ENCODE results near the gene EGLN1. TPM values are rescaled to one million over a fixed set of nuclear protein-coding genes. Genes with fewer than 3 reads are reported as not detected.
"Not testable (repeated sequence)": the region's sequence is repeated elsewhere in the genome, so short reads cannot be mapped to it uniquely, and the experiment has no call there.

The EGLN1 gene
- total RNA-seq: 75.2 TPM
- long read RNA-seq, full-length matches to known transcripts: 263 of 286 reads
- long read RNA-seq, partial matches to known transcripts: 3 of 286 reads
- long read RNA-seq, other reads (novel, unspliced or antisense): 20 of 286 reads

GRCh38 chr1:231421971-231422797, at the start of gene EGLN1:
Gene EGLN1, minus strand, starts transcription at chr1:231422287. Its CDS starts 399 bp downstream, at chr1:231421888.
- DNase-seq (peak; percentile 91), ATAC-seq (ENCODE audit: poor library complexity) (peak; percentile 91)
- intact Hi-C loops (cut with DNase I): loop anchor here (2.0 to 5.0 kb wide), 2 partner anchors 65 to 107 kb away; partner anchors contain the start of gene TSNAX

DNA sequence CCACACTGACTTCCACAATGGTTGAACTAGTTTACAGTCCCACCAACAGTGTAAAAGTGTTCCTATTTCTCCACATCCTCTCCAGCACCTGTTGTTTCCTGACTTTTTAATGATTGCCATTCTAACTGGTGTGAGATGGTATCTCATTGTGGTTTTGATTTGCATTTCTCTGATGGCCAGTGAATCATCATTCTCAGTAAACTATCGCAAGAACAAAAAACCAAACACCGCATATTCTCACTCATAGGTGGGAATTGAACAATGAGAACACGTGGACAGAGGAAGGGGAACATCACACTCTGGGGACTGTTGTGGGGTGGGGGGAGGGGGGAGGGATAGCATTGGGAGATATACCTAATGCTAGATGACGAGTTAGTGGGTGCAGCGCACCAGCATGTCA, 49.4 kb upstream of the EGLN1 start:
- intact Hi-C loops (cut with DNase I); ATAC-seq (ENCODE audit: poor library complexity); DNase-seq: not testable (repeated sequence)

DNA sequence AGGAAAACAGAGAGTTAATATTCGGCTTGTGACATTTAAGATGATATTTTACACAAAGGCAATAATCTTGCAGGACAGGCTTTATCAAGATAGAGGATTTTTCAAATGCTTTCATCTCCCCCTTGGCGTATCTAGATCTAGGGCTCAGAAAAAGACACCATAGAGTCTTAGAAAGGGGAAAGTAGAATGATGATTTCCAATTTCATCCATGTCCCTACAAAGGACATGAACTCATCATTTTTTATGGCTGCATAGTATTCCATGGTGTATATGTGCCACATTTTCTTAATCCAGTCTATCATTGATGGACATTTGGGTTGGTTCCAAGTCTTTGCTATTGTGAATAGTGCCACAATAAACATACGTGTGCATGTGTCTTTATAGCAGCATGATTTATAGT, 48.9 kb upstream of the EGLN1 start:
- ATAC-seq (ENCODE audit: poor library complexity); intact Hi-C loops (cut with DNase I); DNase-seq: not testable (repeated sequence)

DNA sequence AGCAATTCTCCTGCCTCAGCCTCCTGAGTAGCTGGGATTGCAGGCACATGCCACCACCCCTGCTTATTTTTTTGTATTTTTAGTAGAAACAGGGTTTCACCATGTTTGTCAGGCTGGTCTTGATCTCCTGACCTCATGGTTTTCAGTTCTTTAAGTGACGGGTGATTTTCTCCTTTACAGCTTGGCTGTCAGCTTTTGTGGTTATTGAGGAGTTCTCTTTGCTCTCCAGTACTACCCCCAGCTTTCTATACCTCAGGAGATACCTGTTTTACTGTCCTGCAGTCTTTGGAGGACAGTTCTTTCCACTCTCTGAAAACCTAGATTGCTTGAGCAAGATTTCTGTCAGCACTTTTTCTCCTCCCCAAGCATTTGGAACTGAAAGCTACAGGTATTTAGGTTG, 45.9 kb upstream of the EGLN1 start:
- ATAC-seq (ENCODE audit: poor library complexity) (no peak), DNase-seq (no peak)
- intact Hi-C loops (cut with DNase I): no loop called here

GRCh38 chr1:231465051-231465450, 43.0 kb upstream of the EGLN1 start:
- DNase-seq (no peak), ATAC-seq (ENCODE audit: poor library complexity) (no peak)
- intact Hi-C loops (cut with DNase I): no loop called here

- no peak for DNase-seq
- ATAC-seq (ENCODE audit: poor library complexity): no peak
- intact Hi-C loops (cut with DNase I): no loop called here
Observed at GRCh38 chr1:231463541-231463940, 41.5 kb upstream of the EGLN1 start.

DNA sequence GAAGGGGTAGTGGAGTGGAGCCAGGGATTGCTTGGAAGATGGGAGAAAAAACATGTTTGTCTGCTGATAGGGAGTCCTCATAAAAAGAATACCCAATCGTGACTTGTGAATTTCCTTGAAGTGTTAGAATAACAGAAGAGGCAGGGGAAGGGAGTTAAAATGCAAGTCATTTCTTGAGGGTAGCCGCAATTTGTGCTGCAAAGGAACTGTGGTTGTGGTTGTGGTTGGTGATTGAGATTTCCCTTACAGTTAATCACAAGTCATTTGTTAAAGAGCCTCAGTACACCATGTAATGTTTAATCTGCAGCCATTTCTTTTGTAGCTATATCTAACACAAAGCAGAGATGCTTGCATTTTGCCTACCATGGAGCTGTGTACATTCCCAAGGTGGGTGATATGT, 38.5 kb upstream of the EGLN1 start:
- DNase-seq (no peak), ATAC-seq (ENCODE audit: poor library complexity) (no peak)

GRCh38 chr1:231459438-231459837, 37.4 kb upstream of the EGLN1 start:
- intact Hi-C loops (cut with DNase I); DNase-seq; ATAC-seq (ENCODE audit: poor library complexity): not testable (repeated sequence)

More for the DNA sequence above, 38.5 kb upstream of the EGLN1 start:
- intact Hi-C loops (cut with DNase I): no loop called here

GRCh38 chr1:231457956-231458355, 35.9 kb upstream of the EGLN1 start:
- intact Hi-C loops (cut with DNase I); DNase-seq; ATAC-seq (ENCODE audit: poor library complexity): not testable (repeated sequence)

DNA sequence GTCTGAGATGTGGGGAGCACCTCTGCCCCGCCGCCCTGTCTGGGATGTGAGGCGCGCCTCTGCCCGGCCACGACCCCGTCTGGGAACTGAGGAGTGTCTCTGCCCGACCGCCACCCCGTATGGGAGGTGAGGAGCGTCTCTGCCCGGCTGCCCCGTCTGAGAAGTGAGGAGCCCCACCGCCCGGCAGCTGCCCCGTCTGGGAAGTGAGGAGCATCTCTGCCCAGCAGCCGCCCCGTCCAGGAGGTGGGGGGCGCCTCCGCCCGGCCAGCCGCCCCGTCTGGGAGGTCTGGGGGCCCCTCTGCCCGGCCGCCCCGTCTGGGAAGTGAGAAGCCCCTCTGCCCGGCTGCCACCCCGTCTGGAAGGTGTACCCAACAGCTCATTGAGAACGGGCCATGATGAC, 32.0 kb upstream of the EGLN1 start:
- ATAC-seq (ENCODE audit: poor library complexity); intact Hi-C loops (cut with DNase I); DNase-seq: not testable (repeated sequence)

GRCh38 chr1:231446138-231446537, 24.1 kb upstream of the EGLN1 start:
- ATAC-seq (ENCODE audit: poor library complexity): no peak
- DNase-seq: no peak
- intact Hi-C loops (cut with DNase I): no loop called here

GRCh38 chr1:231444059-231444458, 22.0 kb upstream of the EGLN1 start:
- intact Hi-C loops (cut with DNase I): no loop called here
- ATAC-seq (ENCODE audit: poor library complexity): no peak
- DNase-seq: no peak

- intact Hi-C loops (cut with DNase I): no loop called here
- no peak for ATAC-seq (ENCODE audit: poor library complexity)
- DNase-seq: no peak
Observed at GRCh38 chr1:231443363-231443762, 21.3 kb upstream of the EGLN1 start.

GRCh38 chr1:231442735-231443134, 20.6 kb upstream of the EGLN1 start:
- ATAC-seq (ENCODE audit: poor library complexity) (no peak), DNase-seq (no peak)
- intact Hi-C loops (cut with DNase I): no loop called here

DNA sequence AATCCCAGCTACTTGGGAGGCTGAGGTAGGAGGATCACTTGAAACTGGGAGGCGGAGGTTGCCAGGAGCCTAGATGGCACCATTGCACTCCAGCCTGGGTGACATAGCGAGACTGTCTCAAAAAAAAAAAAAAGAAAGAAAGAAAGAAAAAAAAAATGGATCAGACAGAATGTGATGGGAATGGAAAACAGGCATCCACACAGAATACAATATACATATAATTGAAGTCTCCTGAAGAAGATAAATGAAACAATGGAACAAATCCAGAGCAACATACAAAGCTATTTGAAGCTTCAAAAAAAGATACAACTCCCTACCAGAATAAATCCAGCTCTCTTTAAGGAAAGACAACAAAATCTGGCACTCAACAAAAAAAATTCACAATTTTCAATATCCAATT, 10.9 kb upstream of the EGLN1 start:
- intact Hi-C loops (cut with DNase I): no loop called here
- no peak for DNase-seq
- ATAC-seq (ENCODE audit: poor library complexity): no peak

DNA sequence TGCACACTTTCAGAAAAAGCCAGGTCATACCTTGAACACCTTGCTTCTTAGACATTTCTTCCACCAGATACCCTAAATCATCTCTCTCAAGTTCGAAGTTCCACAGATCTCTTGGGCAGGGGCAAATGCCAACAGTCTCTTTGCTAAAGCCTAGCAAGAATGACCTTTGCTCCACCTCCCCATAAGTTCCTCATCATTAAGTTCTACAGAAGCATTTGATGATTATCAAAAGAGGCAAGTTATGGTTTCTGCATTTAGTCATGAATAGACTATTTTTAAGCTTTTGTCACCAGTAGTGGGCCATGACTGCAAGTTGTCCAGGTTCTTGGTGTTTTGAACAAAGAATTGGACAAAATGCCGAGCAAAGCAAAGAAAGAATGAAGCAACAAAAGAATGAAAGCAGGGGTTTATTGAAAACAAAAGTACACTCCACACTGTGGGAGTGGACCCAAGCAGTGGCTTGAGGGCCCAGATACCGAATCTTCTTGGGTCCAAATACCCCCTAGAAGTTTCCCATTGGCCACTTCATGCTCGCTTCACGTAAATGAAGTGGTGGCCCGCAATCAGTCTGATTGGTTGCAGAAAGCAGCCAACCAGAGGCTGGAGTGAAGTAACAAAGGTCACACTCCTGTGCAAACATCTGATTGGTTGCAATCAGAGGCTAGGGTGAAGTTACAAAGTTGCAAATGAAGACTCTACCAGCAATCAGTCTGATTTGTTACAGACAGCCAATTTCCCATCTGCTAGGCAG, 9.8 kb upstream of the EGLN1 start:
- DNase-seq (no peak), ATAC-seq (ENCODE audit: poor library complexity) (no peak)
- intact Hi-C loops (cut with DNase I): no loop called here

DNA sequence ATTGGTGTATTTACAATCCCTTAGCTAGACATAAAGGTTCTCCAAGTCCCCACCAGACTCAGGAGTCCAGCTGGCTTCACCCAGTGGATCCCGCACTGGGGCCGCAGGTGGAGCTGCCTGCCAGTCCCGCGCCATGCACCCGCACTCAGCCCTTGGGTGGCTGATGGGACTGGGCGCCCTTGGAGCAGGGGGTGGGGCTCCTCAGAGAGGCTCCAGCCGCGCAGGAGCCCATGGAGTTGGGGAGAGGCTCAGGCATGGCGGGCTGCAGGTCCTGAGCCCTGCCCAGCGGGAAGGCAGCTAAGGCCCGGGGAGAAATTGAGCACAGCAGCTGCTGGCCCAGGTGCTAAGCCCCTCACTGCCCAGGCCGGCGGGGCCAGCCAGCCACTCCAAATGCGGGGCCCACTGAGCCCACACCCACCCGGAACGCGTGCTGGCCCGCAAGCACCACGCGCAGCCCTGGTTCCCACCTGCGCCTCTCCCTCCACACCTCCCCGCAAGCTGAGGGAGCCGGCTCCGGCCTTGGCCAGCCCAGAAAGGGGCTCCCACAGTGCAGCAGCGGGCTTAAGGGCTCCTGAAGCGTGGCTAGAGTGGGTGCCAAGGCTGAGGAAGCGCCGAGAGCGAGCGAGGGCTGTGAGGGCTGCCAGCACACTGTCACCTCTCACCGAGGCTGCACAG, 8.7 kb upstream of the EGLN1 start:
- ATAC-seq (ENCODE audit: poor library complexity); DNase-seq; intact Hi-C loops (cut with DNase I): not testable (repeated sequence)

- no peak for DNase-seq
- no peak for ATAC-seq (ENCODE audit: poor library complexity)
- intact Hi-C loops (cut with DNase I): no loop called here
Observed at GRCh38 chr1:231428377-231428776, 6.3 kb upstream of the EGLN1 start.
